Left colon (tissue), 2 donors: ENCODE measurements around the gene MYO9A. TPM values are rescaled to one million over a fixed set of nuclear protein-coding genes. Genes with fewer than 3 reads are reported as not detected.
"Not testable (repeated sequence)": the region's sequence is repeated elsewhere in the genome, so short reads cannot be mapped to it uniquely, and the experiment has no call there.

Experiments
- ATAC-seq: fragments of 200-7000 bp; cut with Tn5 transposase; one replicate; pipeline ENCODE4 v1.9.1; 2020; ENCODE audit warnings: mild to moderate bottlenecking, moderate library complexity
- DNase-seq, 2 donors: peaks; one replicate each; pipeline ENCODE4 v3.0.0-alpha.2; 2020
- intact Hi-C, 2 donors: fragments of 100-400 bp; cut with DNase I in 1 of 2; cut with micrococcal nuclease in 1 of 2; formaldehyde crosslinking; loops; one replicate each; pipeline versions ENCODE4 v1.11.2 to v1.14.0; 2022; cut with DNase I, micrococcal nuclease
- total RNA-seq, 2 donors: library from RNA; stranded (reverse); fragmentation: NEBNext Ultra II Directional; extraction: Animal tissue kit (Norgen Biotek cat#: 25700); gene quantifications; one replicate each; pipeline ENCODE4 v1.2.1, GENCODE V29; 2021
- donor health status: DM: no; HTN: no; CAD: no.
- donor health status: DM: yes; HTN: yes; CAD: no.

The MYO9A gene
- total RNA-seq, 2 donors from 2014 or later, result 43.1 to 45.6 TPM

DNA sequence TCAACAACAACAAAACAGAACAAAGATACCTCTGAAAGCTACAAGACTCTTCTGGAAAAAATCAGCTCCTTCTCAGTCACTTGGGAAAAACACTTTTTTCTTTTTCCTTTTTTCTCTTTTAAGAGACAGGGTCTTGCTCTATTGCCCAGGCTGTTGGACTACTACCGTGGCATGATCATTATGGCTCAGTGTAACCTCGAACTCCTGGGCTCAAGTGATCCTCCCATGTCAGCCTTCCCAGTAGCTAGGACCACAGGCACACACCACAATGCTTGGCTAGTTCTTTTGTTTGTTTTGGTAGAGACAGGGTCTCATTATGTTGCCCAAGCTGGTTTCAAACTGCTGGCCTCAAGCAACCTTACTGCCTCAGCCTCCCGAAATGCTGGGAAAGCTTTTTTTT is 12.8 kb downstream of the MYO9A start:
- DNase-seq (no peak), ATAC-seq (no peak)
- intact Hi-C loops, result no loop called here

DNA sequence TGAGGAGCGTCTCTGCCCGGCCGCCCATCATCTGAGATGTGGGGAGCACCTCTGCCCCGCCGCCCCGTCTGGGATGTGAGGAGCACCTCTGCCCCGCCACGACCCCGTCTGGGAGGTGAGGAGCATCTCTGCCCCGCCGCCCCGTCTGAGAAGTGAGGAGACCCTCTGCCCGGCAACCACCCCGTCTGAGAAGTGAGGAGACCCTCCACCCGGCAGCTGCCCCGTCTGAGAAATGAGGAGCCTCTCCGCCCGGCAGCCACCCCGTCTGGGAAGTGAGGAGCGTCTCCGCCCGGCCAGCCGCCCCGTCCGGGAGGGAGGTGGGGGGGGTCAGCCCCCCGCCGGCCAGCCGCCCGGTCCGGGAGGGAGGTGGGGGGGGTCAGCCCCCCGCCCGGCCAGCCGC is 17.4 kb downstream of the MYO9A start:
- DNase-seq, ATAC-seq, intact Hi-C loops: not testable (repeated sequence)

DNA sequence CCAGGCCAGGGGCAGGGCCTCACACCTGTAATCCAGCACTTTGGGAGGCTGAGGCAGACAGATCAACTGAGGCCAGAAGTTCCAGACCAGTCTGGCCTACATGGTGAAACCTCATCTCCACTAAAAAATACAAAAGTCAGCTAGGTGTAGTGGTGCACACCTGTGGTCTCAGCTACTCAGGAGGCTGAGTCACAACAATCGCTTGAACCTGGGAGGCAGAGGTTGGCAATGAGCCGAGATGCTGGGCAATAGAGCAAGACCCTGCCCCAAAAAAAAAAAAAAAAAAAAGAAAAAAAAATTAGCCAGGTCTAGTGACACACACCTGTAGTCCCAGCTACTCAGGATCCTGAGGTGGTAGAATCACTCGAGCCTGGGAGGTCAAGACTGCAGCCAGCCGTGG is 18.8 kb downstream of the MYO9A start:
- ATAC-seq (no peak), DNase-seq (no peak)
- intact Hi-C loops, result no loop called here

DNA sequence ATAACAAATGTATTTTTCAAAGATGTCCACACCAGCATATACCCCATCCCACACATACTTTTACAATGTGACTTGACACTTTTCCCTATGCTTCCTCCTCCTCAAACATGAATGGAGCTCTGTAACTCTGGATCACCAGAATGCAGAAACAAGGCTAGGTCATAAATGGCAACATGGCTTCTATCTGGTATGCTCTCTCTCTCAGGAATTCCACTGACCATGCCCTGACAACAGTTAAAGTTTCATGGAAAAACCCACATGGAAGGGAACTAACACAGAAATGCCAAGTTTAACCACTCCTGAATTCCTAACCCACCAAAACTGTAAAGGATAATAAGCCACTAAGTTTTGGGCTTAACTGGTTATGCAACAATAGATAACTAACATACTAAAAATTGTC is 19.9 kb downstream of the MYO9A start:
- intact Hi-C loops, result no loop called here
- no peak for ATAC-seq

DNA sequence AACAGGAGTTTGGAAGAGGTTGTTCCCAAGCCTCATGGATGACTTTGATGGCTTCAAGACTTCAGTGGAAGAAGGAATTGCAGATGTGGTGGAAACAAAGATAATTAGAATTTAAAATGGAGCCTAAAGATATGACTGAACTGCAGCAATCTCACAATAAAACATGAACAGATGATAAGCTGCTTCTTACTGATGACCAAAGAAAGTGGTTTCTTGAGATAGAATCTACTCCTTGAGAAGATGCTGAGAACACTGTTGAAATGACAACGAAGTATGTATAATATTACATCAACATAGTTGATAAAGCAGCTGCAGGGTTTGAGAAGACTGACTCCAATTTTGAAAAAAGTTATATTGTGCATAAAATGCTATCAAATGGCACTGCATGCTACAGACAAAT is 21.2 kb downstream of the MYO9A start:
- ATAC-seq, result no peak
- intact Hi-C loops, result no loop called here
- no peak for DNase-seq

More for the DNA sequence above, 19.9 kb downstream of the MYO9A start:
- no peak for DNase-seq

DNA sequence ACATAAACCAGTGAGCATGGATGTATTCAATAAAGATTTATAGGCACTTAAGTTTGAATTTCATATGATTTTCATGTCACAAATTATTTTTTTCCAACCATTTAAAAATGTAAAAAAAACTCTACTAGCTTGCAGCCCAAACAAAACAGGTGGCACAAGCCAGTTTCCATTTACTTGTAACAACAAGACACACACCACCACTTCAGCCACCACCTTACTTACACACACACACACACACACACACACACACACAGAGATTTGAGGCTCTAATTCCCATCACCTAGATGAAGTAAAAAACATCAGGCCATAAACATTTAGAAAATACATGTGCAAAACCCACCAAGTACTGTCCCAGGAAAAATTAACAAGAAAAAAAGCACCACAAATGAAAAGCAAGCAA is 25.3 kb downstream of the MYO9A start:
- DNase-seq (no peak), ATAC-seq (no peak)
- intact Hi-C loops, result no loop called here

DNA sequence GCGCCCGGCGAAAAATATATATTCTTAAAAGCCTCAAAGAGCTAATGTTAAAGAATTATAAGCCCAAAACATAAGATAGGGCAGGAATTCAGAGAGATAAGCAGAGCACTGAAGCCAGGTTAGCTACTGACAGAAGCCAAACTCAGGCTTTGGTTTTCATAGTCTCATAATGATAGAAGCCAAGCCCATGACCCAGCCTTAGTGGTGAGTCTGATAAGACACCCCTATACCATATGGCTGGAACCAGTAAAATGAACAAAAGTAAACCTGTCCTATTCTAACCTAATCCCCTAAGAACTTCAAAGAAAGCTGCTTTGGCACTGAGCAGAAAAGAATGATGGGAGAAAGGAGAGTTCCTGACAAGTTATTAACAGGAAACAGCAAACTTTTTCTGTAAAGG is 25.9 kb downstream of the MYO9A start:
- no peak for ATAC-seq
- intact Hi-C loops, result no loop called here

DNA sequence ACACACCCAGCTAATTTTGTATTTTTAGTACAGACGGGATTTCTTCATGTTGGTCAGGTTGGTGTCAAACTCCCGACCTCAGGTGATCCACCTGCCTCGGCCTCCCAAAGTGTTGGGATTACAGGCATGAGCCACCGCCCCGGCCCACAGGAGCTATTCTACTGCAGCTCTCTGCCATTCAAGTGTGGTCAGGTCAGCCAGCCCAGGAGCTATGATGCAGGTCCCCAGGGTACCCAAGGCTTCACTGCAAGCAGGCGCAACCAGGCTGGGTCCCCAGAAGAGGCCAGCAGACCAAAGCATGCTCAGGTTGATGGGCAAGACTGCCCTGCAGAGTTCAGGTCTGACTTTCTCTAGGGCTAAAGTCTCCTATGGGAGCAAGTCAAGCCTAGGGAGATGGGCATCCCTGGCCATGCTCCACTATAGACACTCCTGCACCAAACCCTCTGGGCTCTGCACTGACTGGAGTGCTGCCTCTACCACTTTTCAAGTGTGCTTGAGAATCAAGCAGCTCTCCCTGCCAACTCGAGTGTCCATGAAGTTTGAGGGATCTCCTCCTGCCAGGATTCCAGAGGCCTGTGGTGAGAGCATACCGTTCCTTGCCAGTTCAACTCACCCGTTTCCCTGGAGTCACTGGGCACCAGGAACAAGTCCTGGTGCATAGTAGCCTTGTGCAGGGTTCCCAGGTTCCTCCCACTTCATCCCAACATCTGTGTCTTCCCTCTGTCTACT is 30.9 kb downstream of the MYO9A start:
- intact Hi-C loops, result loop anchor here in 1 of 2 donors (10.0 kb wide), 1 partner anchor 62 kb away; no protein-coding TSS in a partner anchor
- DNase-seq, result no peak
- no peak for ATAC-seq

More for the DNA sequence above, 25.9 kb downstream of the MYO9A start:
- no peak for DNase-seq

DNA sequence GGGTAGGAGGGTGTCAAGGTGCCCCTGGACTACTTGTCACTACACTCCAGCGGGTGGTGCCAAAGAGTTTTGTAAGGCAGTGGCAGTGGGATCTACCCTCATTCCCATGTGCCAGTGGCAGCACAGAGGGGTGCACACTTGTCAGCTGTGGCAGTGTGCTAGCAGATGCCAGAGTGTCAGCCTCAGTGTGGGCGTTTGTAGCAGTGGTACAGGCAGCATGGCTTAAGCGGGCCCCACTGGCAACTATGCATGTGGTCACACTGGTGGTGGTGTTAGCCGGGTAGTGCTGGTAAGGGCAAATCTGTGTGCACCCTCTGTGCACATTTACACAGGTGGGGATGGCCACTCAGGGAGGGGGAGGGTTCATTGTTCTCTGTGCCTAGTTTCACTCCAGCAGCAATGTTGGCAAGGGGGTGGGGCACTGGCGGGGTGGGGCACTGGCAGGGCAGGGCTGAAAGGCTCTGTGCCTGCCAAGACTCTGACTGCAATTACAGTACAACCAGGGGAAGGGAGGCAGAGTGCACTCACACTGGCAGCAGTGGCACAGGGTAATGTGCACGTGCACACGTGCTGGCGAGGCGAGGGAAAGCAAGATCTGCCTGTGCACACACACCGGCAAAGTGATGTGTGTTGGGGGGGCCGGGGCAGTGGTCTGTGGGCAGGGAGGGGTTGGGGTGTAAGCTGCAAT is 31.8 kb downstream of the MYO9A start:
- peak; percentile 52 to 57 for DNase-seq
- intact Hi-C loops, result loop anchor here in 1 of 2 donors (10.0 kb wide), 1 partner anchor 61 kb away; no protein-coding TSS in a partner anchor
- peak; percentile 99 for ATAC-seq

DNA sequence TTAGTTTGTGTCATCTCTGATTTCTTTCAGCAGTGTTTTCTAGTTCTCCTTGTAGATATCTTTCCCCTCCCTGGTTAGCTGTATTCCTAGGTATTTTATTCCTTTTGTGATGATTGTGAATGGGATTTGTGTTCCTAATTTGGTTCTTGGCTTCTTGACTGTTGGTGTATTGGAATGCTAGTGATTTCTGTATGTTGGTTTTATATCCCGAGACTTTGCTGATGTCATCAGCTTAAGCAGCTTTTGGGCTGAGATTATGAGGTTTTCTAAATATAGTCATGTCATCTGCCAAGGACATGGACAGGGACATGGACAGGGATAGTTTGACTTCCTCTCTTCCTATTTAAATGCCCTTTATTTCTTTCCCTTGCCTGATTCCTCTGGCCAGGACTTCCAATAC is 35.8 kb downstream of the MYO9A start:
- intact Hi-C loops, result loop anchor here in 1 of 2 donors (10.0 kb wide), 1 partner anchor 57 kb away; no protein-coding TSS in a partner anchor
- ATAC-seq (no peak), DNase-seq (no peak)

DNA sequence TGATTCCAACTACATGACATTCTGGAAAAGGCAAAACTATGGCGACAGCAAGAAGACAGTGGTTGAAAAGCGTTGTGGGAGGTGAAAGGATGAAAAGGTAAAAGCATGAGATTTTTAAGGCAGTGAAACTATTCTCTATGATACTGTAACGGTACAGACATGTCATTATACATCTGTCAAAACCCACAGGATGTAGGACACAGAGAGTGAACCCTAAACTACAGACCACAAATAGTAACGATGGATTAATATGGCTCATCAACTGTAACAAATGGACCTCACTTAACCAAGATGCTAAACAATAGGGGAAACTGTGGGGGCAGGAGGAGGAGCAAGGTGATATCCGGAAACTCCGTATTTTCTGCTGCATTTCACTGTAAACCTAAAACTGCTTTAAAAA is 39.1 kb downstream of the MYO9A start:
- ATAC-seq, result no peak

DNA sequence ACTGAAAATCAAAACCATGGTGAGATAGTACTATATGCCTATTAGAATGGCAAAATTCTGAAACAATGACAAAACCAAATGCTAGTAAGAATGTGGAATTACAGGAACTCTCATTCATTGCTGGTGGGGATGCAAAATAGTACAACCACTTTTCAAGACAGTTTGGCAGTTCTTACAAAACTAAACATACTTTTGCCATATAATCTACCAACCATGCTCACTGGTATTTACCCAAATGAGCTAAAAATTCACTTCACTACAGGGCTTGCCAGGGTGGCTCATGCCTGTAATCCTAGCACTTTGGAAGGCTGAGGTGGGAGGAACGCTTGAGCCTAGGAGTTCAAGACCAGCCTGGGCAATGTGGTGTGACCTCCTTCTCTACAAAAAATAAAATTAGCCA is 40.0 kb downstream of the MYO9A start:
- no peak for DNase-seq

More for the DNA sequence above, 39.1 kb downstream of the MYO9A start:
- no peak for DNase-seq
- intact Hi-C loops, result no loop called here

DNA sequence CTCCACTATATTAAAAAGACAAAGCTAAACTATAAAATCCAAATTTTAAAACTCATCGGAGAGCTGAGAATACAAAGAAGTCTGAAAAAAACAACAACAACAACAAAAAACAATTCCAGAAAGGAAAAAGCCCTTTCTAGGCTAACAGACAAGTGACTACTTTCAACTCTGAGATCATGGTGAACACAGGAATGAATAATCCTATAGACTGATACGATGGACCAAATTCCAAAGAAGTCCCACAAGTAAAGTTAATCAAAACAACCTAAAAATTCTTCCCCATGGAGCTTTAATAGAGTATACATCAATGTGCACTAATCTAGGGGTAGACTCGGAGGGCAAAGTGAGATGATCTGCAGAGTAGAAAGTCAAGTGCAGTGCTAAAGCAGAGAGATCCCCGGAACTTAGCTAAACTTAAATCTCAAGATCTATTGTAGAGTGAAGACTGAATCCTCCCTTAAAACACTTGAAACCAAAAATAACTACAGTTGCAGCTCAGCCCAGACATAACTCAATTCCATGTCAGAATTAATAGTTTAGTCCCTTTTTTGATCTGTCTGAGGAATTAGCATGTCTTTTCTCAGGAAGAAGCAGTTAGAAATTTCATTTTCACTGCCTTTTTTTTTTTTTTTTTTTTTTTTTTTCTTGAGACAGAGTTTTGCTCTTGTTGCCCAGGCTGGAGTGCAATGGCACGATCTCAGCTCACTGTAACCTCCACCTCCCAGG is 43.5 kb downstream of the MYO9A start:
- DNase-seq (no peak), ATAC-seq (no peak)
- intact Hi-C loops, result no loop called here

More for the DNA sequence above, 40.0 kb downstream of the MYO9A start:
- intact Hi-C loops, result no loop called here
- no peak for ATAC-seq

DNA sequence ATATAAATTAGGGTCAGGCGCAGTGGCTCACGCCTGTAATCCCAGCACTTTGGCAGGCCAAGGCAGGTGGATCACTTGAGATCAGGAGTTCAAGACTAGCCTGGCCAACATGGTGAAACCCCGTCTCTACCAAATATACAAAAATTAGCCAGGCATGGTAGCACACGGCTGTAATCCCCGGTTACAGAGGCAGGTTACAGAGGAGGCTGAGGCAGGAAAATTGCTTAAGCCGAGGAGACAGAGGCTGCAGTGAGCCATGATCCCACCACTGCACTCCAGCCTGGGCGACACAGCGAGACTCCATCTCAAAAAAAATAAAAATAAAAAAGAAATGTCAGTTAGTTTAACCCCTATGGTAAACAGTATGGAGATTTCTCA is 46.5 kb downstream of the MYO9A start:
- intact Hi-C loops, ATAC-seq, DNase-seq: not testable (repeated sequence)

DNA sequence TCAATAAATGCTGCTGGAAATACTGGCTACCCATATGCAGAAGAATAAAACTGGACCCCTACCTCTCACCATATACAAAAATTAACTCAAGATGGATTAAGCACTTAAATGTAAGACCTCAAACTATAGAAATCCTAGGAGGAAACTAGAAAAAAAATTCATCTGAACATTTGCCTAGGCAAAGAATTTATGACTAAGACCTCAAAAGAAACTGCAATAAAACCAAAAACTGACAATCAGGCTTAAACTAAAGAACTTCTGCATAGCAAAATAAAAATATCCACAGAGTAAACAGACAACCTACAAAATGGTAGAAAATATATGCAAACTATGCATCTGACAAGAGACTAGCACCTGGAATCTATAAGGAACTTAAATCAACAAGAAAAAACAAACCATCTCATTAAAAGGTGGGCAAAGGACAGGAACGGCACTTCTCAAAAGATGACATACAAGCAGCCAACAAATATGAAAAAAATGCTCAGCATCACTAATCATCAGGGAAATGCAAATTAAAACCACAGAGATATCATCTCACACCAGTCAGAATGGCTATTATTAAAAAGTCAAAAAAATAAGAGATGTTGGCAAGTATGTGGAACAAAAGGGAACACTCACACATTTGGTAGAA is 47.0 kb downstream of the MYO9A start:
- ATAC-seq (no peak), DNase-seq (no peak)
- intact Hi-C loops, result no loop called here

DNA sequence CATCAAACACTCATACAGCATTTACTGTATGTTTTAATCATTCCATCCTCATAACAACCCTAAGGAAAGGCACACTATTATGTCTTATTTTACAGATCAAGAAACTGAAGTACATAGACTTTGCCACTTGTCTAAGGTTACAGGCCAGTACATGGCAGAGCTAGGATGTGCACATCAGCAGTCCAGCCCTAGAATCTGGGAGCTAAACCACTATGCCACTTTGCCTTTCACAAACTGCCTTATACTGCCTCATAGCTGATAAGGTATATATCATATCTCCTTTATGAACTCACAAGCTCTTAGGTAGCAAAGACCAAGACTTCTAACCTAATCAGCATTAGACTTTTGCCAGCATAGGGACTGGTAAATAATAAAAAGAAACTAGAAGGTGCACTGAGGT is 49.1 kb downstream of the MYO9A start:
- ATAC-seq (peak; percentile 44), DNase-seq (no peak)
- intact Hi-C loops, result no loop called here

DNA sequence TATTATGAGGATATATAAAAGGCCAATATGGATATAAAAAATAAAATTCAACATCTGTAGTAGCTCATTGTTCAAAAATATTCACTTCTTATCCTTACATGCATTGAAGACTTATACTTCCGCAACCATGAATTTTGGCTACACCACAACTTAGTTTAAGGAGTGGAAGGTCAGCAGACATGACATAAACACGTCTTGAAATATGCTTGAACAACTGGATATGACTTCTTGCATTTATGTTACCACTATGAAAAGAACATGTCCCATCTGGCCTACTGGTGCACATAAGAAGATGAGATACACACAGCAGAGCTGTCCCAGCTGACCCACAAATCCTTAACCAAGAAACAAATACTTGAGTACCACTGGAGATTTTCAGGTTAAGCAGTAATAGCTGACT is 52.1 kb downstream of the MYO9A start:
- DNase-seq (no peak), ATAC-seq (no peak)
- intact Hi-C loops, result no loop called here

DNA sequence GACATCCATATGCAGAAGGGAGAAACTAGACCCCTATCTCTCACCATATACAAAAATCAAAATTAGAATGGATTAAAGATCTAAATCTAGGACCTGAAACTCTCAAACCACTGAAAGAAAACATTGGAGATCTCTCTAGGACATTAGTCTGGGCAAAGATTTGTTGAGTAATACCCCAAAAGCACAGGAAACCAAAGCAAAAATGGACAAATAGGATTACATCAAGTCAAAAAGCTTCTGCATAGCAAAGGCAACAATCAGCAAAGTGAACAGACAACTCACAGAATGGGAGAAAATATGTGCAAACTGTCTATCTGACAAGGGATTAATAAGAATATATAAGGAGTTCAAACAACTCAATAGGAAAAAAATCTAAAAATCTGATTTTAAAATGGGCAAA is 54.8 kb downstream of the MYO9A start:
- DNase-seq (no peak), ATAC-seq (no peak)
- intact Hi-C loops, result no loop called here

DNA sequence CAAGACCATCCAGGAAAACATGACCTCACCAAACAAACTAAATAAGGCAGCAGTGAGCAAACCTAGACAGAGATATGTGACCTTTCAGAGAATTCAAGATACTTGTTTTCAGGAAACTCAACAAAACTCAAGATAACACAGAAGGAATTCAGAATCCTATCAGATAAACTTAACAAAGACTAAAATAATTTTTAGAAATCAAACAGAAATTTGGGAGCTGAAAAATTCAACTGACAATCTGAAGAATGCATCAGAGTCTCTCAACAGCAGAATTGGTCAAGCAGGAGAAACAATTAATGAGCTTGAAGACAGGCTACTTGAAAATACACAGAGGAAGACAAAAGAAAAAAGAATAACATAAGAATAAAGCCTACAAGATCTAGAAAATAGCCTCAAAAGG is 55.6 kb downstream of the MYO9A start:
- intact Hi-C loops, result no loop called here
- no peak for DNase-seq
- ATAC-seq, result no peak
